HG02981 (cell line): ENCODE measurements around the gene FGF10.

Source experiments
- ATAC-seq: cut with Tn5 transposase; IDR thresholded peaks from one replicate; pipeline ENCODE4 v1.9.1; 2021; ENCODE audit warnings: mild to moderate bottlenecking, moderate library complexity; ENCODE audit not compliant: unreplicated experiment

FGF10 gene

DNA sequence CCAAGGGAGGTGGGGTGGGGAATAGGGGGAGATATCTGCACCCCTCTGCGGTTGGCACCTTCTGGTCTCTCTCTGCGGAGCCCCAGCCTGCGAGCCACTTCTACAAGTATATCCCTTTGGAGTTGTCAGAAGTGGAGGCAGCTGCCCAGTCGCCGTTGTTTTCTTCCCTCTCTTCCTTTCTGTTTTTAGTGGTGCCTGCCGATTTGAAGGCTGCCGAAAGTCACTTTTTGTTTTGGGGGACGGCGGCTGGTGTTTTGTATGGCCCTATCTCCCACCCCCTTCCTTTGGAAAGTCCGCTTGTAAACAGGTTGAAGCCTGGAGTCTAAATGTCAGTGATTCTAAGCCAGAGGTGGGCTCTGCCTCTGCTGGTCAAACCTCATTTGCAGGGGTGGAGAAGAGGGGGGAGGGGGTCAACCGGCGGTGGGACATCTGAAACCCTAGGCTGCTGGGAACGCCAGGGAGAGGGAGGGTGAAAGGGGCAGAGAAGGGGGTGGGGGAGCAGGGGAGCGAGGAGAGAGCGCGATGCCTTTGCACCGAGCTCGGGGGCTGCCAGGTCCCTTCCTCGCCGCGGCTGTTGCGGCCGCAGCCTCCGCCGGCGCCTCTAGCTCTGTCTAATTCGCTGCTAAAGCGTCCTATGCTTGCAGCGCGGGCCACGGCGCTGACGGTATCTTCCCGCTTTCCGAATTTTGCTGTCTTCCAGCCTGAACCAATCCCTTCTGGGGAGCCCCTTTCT lies at the start of gene FGF10:
FGF10 (minus strand) TSS at position 331 of the 733 bp plus-strand sequence. CDS start 738 bp downstream, outside the sequence.
- ATAC-seq: no peak

DNA sequence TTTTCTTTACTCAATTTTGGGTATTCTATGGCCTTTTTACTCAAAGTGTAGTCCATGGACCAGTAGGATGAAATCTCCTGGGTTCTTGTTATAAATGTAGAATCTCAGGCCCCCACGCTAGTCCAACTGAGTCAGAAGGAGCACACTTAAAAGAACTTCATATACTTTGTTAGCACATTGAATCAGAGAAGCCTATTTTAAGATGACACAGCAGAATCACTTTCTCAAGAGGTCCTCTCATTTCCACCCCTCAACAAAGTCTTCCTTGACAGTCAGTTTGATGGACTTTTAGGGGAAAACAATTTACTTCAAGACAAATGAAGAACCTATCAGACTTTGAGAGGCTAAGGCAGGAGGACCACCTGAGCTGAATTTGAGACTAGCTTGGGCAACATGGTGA lies 37.7 kb upstream of the FGF10 start:
- no peak for ATAC-seq

DNA sequence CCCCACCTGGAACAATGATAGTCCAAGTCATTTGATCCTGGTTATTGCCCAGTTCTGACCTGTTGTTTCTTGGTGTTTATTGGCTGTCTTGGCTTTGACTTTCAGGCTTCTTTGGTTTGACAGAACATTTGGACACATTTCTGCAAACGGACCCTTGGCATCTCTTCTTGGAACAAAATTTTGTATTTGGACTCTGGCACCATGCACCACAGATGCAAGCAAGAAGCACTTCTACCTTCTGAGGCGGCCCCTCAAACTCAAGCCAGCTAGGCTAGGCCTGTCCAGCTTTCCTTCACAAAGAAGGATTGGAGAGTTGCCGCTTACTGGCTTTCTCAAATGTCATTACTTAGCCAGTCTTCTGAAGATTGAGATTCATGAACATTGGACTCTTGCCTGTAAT lies 23.1 kb upstream of the FGF10 start:
- ATAC-seq: no peak

DNA sequence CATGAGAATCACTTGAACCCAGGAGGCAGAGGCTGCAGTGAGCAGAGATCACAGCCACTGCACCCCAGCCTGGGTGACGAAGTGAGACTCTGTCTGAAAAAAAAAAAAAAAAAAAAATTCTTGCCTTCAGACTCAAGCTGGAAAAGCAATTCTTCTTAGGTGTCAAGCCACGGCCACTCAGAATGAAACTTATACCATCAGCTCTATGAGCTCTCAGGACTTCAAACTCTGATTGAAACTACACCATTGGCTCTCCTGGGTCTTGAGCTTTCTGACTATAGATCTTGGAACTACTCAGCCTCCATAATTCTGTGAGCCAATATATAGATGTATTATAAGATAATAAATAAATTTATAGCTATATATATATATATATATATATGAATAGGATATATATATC lies 12.9 kb upstream of the FGF10 start:
- ATAC-seq: no peak

DNA sequence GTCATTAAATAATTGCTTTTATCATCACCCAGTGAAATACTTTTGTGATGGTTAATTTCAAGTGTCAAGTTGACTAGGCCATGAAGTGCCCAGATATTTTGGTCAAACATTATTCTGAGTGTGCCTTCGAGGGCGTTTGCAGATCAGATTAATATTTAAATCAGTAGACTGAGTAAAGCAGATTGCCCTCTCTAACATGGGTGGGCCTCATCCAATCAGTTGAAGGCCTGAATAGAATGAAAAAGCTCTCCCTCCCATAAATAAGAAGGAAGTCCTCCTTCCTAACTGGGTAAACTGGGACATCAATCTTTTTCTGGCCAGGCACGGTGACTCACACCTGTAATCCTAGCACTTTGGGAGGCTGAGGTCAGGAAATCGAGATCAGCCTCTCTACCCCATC lies 12.4 kb upstream of the FGF10 start:
- ATAC-seq: no peak

DNA sequence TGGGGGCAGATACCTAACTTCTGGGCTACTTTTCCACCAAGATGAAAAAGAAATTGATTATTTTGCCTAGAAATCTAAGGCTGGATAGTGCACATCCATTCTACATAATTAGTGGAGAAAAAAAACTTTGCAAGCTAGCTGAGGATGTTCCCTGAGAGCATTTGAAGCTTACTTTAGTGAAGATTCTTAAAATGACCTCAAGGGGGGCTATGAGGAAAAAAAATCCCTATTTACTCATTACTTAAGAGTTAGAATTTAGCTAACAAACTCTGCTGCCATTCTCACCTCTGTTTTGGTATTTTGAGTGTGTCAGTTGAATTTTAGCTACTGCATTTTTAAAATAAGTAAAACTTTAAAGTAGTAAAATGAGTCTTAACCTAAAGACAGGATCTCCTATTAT lies 9.2 kb upstream of the FGF10 start:
- no peak for ATAC-seq

DNA sequence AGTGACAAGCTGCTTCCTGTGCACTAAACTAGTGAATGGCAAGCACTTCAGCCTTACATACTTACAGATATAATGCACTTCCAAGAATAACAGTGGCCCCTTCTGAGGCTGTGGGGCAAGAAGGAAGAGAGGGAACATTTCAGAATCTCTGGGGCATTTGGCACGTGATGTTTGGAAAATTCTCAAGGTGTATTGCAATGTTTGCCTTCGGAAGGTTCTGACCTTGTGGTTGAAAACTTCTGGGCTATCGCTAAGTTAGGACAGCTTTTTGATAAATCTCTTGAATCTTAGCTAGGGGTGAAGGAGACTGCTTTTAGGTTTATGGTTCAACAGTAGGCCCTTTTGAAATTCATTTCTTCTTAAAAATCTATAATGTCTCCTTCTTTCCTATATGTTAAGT lies 7.1 kb upstream of the FGF10 start:
- no peak for ATAC-seq

DNA sequence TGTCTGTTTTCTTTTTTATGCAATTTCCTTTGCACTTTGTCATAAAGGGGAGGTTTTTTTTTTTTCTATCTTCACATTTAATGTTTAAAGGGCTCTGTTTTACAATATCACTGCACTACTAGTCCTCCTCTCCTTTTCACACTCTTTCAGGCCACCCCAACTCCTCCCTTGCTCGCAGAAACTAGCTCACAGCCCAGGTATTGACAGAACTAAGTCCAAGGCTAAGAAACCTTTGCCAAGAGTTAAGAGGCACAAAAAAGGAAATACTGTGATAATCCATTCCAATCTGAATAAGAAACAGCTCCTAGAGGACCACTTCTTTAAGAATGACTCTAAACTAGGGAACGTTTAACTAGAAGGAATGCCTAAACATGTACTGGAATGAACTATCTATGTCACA lies 1.1 kb upstream of the FGF10 start:
- no peak for ATAC-seq

DNA sequence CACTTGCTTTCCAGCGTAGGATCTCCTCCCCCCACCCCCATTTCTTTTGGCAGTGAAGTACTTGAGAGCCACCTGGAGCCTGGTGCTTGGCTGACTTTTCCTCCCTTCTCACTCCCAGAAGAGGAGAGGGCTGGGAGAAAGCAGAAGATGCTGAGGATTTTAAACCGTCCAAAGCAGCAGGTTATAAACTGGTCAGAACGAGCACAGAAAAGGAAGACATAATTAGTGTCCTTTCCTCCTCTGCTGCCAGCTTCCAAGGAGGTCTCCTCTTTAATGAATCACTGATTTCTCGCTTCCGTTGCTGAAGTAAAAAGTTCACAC lies 563 bp upstream of the FGF10 start:
- ATAC-seq: no peak

DNA sequence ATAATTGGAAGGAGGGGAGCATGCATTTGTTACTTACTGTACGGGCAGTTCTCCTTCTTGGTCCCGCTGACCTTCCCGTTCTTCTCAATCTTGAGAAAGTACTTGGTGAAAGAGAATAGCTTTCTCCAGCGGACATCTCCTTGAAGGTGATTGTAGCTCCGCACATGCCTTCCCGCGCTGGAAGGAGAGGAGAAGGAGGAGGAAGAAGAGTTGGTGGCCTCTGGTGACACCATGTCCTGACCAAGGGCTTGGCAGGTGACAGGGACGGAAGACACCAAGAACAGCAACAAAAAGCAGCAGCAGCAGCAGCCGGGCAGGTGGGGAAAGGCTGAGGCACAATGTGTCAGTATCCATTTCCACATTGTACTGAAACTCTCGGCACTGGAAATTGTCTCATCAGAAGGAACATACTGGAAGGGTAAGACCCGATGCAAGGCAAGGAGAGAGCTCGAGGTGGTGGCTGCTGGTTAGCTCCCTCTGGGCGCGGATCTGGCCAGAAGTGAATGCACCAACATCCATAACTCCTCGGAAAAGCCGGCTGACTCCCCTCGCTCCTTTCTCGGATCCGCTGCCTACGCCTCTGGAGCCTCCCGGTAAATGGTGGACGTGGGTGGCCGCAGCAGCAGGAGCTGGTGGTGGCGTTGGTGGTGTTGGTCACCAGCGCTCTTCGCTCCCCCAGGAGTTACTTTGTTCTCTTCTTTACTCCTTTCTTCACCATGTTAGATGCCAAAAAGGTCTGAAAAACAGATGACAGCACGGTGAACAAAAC lies 715 bp downstream of the FGF10 start:
- ATAC-seq: no peak

DNA sequence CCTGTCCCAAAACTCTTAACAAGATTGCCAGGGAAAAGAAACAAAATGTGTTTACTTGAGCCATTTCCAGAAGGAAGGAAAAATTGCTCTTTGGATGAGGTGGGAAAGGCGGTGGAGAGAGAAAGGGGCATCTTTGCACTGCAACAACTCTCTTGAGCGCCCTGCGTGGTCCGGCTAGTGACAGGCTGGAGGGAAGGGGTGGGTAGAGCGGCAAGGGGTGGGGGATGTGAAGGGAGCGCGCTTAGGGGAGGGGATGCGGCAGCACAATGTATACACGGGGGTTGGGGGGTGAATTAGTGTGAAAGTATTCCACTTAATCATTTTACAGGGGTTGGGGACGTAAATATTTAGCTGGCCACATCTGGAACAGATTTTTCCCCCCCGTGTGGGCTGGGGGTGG lies 1.3 kb downstream of the FGF10 start:
- no peak for ATAC-seq

DNA sequence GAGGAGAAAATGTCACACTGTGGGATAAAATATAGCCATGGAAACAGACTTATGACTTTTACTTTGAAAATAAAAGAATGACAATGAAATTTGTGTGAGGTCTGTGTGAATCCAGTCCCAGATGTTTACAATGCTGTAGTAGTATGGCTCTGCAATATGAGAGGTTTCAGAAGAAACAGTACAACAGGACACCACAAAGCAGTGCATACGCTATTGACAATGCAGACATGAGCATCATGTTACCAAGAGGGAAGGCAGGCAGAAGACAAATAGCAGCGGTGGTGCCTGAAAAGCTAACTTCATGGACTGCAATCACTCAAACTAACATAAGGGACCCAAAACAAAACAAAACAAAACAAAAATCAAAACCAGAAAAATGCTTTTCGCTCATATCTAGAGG lies 1.8 kb downstream of the FGF10 start:
- no peak for ATAC-seq

DNA sequence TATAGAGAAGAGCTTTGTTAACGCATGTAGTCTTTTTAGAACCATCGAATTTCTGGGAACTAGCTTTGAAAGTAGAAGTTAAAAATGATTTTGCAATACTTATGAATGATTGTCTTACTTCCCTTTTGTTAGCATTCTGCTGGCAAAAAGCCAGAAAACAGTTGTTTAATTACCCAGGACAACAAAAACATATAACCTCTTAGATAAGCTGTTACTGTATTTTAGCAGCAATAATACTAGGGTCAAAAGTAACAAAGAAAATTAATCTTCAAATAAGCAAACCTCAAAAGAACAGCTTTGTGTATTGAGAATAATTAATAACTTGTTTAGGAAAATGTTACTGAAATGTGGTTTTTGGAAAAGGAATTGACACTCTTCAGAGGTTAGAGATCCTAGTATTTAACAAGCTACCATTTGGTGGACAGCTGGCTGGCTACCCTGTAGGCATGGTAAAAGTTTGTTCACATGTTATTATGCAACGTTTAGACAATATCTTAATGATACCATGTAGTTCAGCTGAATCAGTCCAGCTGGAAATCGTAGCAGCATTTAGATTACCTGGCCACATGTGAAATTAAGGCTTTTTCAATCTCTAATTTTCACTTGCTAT lies 3.8 kb downstream of the FGF10 start:
- no peak for ATAC-seq

DNA sequence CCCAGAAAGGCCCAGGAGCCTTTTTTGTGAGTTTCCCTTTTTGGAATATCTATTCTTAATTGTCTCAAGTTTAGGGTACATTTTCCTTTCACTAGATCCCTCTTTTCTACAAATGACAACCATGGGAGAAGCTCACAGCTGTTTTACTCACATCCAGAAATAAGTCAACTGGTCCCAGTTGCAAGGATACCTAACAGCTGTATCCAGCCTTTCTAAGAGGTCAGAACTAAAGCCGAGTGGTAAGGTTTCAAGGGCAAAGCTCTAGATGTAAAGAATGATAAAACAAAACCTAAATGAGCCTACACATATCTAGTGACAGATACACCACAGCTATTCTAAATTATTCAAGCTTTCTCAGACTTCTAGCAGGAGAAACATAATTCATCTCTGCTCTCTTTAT lies 4.4 kb downstream of the FGF10 start:
- no peak for ATAC-seq

DNA sequence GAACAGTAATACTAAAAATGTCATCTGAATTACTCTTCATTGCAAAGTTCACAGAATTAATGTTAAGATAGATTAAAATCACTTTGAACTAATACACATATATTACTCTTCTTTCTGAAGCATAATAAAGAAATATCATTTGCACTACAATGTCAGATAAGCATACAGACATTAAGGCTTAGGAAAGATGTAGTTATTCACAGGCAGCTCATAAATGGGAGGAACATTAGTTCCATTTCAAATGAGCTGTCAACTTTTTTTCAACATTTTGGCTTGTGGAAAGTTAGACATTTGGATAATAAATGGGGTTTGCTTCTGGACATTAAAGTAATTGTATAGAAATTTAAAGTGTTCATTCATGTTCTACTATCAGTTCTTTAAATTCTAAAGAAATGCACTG lies 6.3 kb downstream of the FGF10 start:
- no peak for ATAC-seq

DNA sequence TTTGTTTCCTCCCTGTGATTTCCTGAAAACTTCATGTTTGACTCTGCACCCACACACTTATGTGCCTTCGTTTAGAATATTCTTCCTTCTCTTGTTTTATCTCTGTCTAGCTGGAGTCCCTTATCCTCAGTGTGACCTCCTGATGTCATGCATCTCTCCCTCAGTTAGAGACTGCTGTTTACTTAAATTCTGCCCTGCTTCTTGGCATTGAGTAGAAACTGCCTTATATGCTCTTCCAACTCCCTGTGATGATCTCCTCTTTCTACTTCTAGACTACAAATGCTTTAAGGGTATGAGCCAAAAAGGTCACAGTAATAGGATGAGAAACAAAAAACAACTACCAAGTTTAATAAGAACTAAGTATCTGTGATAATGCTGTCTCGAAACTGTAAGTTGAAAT lies 12.2 kb downstream of the FGF10 start:
- ATAC-seq: no peak

DNA sequence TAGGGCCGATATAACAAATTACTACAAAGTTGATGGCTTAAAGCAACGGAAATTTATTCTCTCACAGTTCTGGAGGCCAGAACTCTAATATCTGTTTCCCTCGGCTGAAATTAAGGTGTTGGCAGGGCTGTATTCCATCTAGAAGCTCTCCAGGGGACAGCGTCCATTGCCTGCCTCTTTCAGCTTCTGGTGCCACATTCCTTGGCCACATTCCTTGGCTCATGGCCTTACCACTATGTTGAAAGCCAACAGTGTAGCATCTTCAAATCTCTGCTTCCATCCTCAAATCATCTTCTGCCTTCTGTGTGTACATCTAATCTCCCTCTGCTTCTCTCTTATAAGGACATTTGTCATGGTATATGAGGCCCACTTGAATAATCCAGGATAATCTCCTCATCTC lies 17.2 kb downstream of the FGF10 start:
- no peak for ATAC-seq

DNA sequence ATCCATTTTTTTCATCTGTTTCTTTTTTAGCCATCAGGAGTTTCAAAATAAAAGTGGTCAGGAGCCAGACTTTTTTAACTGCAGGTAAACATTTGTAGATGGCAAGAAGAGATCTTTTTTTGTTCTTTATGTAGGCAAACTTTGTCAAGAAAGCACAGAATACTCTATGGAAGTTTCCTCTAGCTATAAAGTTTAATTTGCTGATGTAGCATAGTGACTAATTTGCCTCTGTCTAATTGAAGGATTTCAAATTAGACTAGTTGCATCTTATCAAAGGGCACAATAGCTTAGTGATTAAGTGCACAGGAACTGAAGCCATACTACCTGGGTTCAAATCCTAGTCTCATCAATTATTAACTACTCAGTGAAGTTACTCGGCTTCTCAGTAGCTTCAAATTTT lies 22.0 kb downstream of the FGF10 start:
- ATAC-seq: no peak

DNA sequence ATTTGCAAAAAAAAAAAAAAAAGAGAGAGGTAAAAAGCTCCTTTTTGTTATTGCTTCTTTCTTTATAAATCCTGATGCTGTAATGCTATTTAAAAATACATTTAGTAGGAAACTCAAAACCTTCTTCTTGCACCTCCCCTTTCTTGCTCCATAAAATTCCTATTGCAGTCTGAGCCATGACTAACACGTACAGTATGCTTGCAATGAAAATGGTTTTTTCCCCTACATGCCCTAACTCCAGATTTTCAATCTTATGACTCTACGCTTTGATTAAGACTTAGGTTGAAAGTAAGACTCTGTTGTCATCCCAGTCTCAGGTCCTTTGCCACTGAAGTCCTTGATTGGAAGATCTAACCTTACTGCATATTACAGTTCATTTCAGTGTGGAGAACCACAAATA lies 23.9 kb downstream of the FGF10 start:
- ATAC-seq: no peak

DNA sequence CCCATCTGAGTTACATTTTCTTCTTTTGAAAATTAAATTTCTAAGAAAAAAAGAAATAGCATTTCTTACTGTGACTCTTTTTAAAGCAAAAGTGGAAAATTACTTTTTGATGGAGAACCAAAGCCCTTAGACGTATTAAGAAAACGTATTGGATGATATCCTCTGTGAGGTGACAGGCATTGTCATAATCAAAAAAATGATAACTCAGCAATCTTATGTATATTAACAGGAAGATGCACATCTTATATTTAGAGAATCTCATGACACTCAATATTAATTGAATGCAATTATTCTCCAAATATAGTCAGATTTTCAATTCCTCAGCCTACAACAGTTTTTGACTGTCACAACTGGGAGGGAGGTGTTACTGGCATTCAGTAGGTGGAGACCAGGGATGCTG lies 25.1 kb downstream of the FGF10 start:
- no peak for ATAC-seq

DNA sequence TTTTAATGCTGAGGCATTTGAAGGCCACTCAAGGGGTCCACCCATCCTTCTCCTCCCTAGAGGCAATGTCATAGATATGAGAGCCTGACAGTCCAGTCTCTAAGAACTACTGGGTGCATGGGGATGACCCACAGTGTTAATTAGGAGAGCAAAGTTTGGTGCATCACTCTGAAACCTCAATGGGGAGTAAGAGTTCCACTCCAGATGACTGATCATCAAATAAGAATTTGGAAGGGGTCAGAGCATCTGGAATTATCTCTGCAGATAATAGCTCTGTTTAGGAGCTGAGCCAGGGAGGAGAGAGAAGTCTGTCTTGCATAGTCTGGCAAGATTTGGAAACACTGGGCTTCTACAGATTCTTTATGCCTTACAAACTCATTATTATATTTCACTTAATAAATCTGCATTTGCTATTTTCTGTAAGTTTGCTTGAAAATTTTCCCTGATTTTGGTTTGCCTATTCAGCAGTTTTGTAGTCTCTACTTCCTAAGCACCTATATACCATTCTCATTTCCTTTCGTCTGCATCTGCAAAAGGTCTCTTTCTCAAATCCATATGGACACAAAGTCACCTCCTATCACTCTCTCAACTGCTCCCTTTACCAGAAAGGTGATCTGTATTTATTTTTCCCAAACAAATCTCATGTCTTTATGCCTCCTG lies 27.7 kb downstream of the FGF10 start:
- no peak for ATAC-seq

DNA sequence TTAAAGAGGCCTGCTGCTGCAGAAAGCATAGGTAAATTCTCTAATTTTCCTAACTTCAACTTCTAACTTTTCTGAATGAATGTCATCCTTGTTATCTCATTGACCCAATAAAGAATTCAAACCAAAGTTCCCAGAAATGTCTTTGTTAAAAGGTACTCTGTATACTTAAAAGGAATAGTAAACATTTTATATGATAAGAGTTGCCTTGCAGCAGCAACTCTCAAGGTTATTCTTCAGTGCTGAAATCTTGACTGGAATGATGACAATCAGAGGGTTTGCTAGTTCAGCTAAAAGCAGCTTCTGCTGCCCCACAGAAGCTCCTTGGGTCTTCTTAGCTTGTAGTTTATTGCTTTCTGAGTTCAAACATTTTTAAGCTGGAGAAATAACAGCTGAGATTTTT lies 28.3 kb downstream of the FGF10 start:
- ATAC-seq: no peak
